ENCODE data around the gene SELP. TPM values are rescaled to one million over a fixed set of nuclear protein-coding genes. Genes with fewer than 3 reads are reported as not detected.

Gene SELP
- total RNA-seq, 2 donors from 2014 or later, result not detected

GRCh38 chr1:169586067-169586394 is 43.9 kb downstream of the SELP start:
- H3K27ac Mint-ChIP-seq, result no peak overlapping the region
- peaks cover 14% of the 10 kb centered on the region for H3K27me3 Mint-ChIP-seq (ENCODE audit: insufficient read depth)
- H3K36me3 Mint-ChIP-seq (ENCODE audit: low read depth), result no peaks in the 10 kb centered on the region
- H3K4me1 Mint-ChIP-seq, result peaks cover 6% of the 10 kb centered on the region
- no peaks in the 10 kb centered on the region for H3K36me3 ChIP-seq (ENCODE audit: control insufficient read depth, insufficient read depth, low read length)
- H3K9me3 ChIP-seq (ENCODE audit: control insufficient read depth, low read length), result no peaks in the 10 kb centered on the region
- DNase-seq, result no peak
- H3K4me3 Mint-ChIP-seq, result peak overlapping the region; percentile 33
- no peaks in the 10 kb centered on the region for H3K9me3 Mint-ChIP-seq
- H3K9ac ChIP-seq (ENCODE audit: extremely low read depth, low read length, poor library complexity, severe bottlenecking), result no peak overlapping the region
- no peak overlapping the region for H3K4me3 ChIP-seq (ENCODE audit: low read length)
- H3K27ac ChIP-seq (ENCODE audit: low read depth, low read length), result no peak overlapping the region
- peaks cover 28% of the 10 kb centered on the region for H3K27me3 ChIP-seq (ENCODE audit: control insufficient read depth, insufficient read depth, low read length, poor library complexity, severe bottlenecking)
- TF ChIP-seq CTCF (conservative IDR thresholded peaks at IDR 0.05), result no peak
- H3K4me1 ChIP-seq (ENCODE audit: control insufficient read depth, insufficient read depth, low read length), result peaks cover 3% of the 10 kb centered on the region
- 42 to 80% methylated on average over 1 to 5 of the region's 5 CpGs for WGBS, 2 experiments (ENCODE audit: insufficient coverage in 1 of 2, insufficient read length in 1 of 2)

- Mint-ChIP-seq H3K4me1 (peaks cover 6% of the 10 kb centered on the region), H3K27me3 (ENCODE audit: insufficient read depth) (peaks cover 14% of the 10 kb centered on the region), H3K9me3 (no peaks in the 10 kb centered on the region), H3K27ac (no peak overlapping the region), H3K36me3 (ENCODE audit: low read depth) (no peaks in the 10 kb centered on the region), H3K4me3 (no peak overlapping the region)
- H3K4me3 ChIP-seq (ENCODE audit: low read length), result no peak overlapping the region
- no peak for DNase-seq
- H3K9me3 ChIP-seq (ENCODE audit: control insufficient read depth, low read length), result no peaks in the 10 kb centered on the region
- H3K36me3 ChIP-seq (ENCODE audit: control insufficient read depth, insufficient read depth, low read length), result no peaks in the 10 kb centered on the region
- H3K9ac ChIP-seq (ENCODE audit: extremely low read depth, low read length, poor library complexity, severe bottlenecking), result no peak overlapping the region
- no peak for TF ChIP-seq CTCF (conservative IDR thresholded peaks at IDR 0.05)
- H3K27me3 ChIP-seq (ENCODE audit: control insufficient read depth, insufficient read depth, low read length, poor library complexity, severe bottlenecking), result peaks cover 28% of the 10 kb centered on the region
- H3K4me1 ChIP-seq (ENCODE audit: control insufficient read depth, insufficient read depth, low read length), result peaks cover 3% of the 10 kb centered on the region
- H3K27ac ChIP-seq (ENCODE audit: low read depth, low read length), result no peak overlapping the region
These were observed 44.7 kb downstream of the SELP start for GRCh38 chr1:169585181-169585580.

- no peak overlapping the region for H3K27ac Mint-ChIP-seq
These were observed 45.3 kb downstream of the SELP start for GRCh38 chr1:169584483-169585144.

More at GRCh38 chr1:169584483-169585144, 45.3 kb downstream of the SELP start:
- 87% methylated on average over 4 of the region's 4 CpGs; no CpG with 5 or more reads in 1 of the 2 experiments for WGBS, 2 experiments (ENCODE audit: insufficient coverage in 1 of 2, insufficient read length in 1 of 2)
- no peaks in the 10 kb centered on the region for H3K36me3 ChIP-seq (ENCODE audit: control insufficient read depth, insufficient read depth, low read length)
- no peak for DNase-seq
- Mint-ChIP-seq H3K27me3 (ENCODE audit: insufficient read depth) (peaks cover 14% of the 10 kb centered on the region), H3K9me3 (no peaks in the 10 kb centered on the region), H3K4me3 (no peak overlapping the region), H3K4me1 (peaks cover 6% of the 10 kb centered on the region), H3K36me3 (ENCODE audit: low read depth) (no peaks in the 10 kb centered on the region)
- peaks cover 28% of the 10 kb centered on the region for H3K27me3 ChIP-seq (ENCODE audit: control insufficient read depth, insufficient read depth, low read length, poor library complexity, severe bottlenecking)
- H3K9ac ChIP-seq (ENCODE audit: extremely low read depth, low read length, poor library complexity, severe bottlenecking), result no peak overlapping the region
- H3K9me3 ChIP-seq (ENCODE audit: control insufficient read depth, low read length), result no peaks in the 10 kb centered on the region
- no peak for TF ChIP-seq CTCF (conservative IDR thresholded peaks at IDR 0.05)
- H3K4me1 ChIP-seq (ENCODE audit: control insufficient read depth, insufficient read depth, low read length), result peaks cover 3% of the 10 kb centered on the region
- H3K27ac ChIP-seq (ENCODE audit: low read depth, low read length), result no peak overlapping the region
- no peak overlapping the region for H3K4me3 ChIP-seq (ENCODE audit: low read length)

Measured in endodermal cell (in vitro differentiated cells).